CD4-positive, alpha-beta T cell treated with Interleukin-15 for 1 hour (primary cell): ENCODE data around the gene PLA2G4F.
"Not testable (repeated sequence)": the region's sequence is repeated elsewhere in the genome, so short reads cannot be mapped to it uniquely, and the experiment has no call there.

ENCODE experiments used
- DNase-seq: peaks from one replicate; pipeline ENCODE4 v3.0.0-alpha.2; 2020

Gene PLA2G4F

GRCh38 chr15:42092398-42093318 is 63.8 kb downstream of the PLA2G4F start:
- DNase-seq, result no peak

DNA sequence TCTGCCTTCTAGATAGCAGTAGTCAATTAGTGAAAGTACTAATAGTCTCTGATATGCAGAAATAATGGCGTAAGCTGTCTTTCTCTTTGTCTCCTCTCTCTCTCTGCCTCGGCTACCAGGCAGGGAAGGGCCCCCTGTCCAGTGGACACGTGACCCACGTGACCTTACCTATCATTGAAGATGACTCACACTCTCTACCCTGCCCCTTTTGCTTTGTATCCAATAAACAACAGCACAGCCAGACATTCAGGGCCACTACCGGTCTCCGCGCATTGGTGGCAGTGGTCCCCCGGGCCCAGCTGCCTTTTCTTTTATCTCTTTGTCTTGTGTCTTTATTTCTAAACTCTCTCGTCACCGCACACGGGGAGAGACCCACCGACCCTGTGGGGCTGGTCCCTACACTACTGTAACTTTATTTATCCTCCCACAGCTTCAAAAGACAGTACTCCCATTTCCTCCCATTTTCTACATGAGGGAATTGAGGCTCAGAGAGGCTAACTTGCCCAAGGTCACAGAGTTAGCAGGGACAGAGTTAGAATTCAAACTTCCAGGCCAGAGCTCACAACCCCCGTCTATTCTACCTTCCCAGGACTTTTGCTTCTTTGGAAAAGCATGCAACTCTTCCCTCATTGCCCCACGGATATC is 64.6 kb downstream of the PLA2G4F start:
- DNase-seq, result not testable (repeated sequence)

- no peak for DNase-seq
These were observed 65.7 kb downstream of the PLA2G4F start for GRCh38 chr15:42090781-42091180.

GRCh38 chr15:42090370-42090769 is 66.1 kb downstream of the PLA2G4F start:
- DNase-seq, result no peak

DNA sequence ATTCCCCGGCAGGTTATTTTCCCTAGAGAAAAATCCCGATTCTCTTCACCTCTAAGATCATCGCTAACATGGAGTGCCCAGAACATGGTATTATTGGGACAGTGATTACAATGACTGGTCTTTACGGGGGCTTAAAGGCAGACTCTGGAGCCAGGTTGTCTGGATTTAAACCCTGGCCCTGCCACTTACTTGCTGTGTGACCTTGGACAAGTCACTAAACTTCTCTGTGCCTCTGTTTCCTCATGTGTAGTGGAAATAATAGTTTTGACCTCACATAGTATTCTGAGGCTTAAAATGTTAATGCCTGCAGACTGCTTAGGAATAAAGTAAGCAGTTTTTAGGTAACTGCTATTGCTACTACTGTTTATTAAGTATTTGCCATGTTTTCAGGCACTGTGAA is 66.5 kb downstream of the PLA2G4F start:
- no peak for DNase-seq
